HepG2 (cell line): Measurements from ENCODE around the gene TASP1.

Experiments
- SRF ChIP-seq: IDR thresholded peaks from 2 replicates; pipeline ENCODE4 v1.6.1; 2011; ENCODE audit warnings: mild to moderate bottlenecking, low read depth, low read length, moderate library complexity
- TEAD2 ChIP-seq: sonication (generic); formaldehyde crosslinking; IDR thresholded peaks from 2 replicates; pipeline ENCODE4 v1.9.0; 2021; ENCODE audit warnings: missing genetic modification reagents
- YY1 ChIP-seq: IDR thresholded peaks from 2 replicates; pipeline ENCODE4 v1.6.1; 2011; ENCODE audit warnings: low read length, low read depth, moderate library complexity, mild to moderate bottlenecking; ENCODE audit not compliant: insufficient read depth, insufficient replicate concordance
- ZNF430 ChIP-seq: sonication (generic); formaldehyde crosslinking; IDR thresholded peaks from 2 replicates; pipeline ENCODE4 v1.9.0; 2021; ENCODE audit warnings: mild to moderate bottlenecking, missing genetic modification reagents
- TF ChIP-seq, protein P1 (sequence below): sonication (generic); formaldehyde crosslinking; IDR thresholded peaks from 2 replicates; pipeline ENCODE4 v1.5.0; 2020; ENCODE audit warnings: missing genetic modification reagents

GRCh38 chr20:13639150-13639497, 392 bp upstream of the TASP1 start:
- TF ChIP-seq TEAD2 (CRISPR knock-in tag) (no peak), SRF (no peak), ZNF430 (CRISPR knock-in tag) (no peak; the same call in 1 of the 2 replicates), YY1 (no peak)
- TF ChIP-seq, protein P1, sequence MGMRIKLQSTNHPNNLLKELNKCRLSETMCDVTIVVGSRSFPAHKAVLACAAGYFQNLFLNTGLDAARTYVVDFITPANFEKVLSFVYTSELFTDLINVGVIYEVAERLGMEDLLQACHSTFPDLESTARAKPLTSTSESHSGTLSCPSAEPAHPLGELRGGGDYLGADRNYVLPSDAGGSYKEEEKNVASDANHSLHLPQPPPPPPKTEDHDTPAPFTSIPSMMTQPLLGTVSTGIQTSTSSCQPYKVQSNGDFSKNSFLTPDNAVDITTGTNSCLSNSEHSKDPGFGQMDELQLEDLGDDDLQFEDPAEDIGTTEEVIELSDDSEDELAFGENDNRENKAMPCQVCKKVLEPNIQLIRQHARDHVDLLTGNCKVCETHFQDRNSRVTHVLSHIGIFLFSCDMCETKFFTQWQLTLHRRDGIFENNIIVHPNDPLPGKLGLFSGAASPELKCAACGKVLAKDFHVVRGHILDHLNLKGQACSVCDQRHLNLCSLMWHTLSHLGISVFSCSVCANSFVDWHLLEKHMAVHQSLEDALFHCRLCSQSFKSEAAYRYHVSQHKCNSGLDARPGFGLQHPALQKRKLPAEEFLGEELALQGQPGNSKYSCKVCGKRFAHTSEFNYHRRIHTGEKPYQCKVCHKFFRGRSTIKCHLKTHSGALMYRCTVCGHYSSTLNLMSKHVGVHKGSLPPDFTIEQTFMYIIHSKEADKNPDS: no peak
